Epithelial cell of alveolus of lung (primary cell): ENCODE data around the gene TNS4. TPM values are rescaled to one million over a fixed set of nuclear protein-coding genes. Genes with fewer than 3 reads are reported as not detected.

Experiments
- total RNA-seq: library from RNA; depleted of rRNA; stranded (reverse); fragments of >200 nt; gene quantifications from 2 replicates; pipeline ENCODE4 v1.2.1, GENCODE V29; 2015

Gene TNS4
- total RNA-seq, result 1.7 and 7.9 TPM in 2 replicates

GRCh38 chr17:40501499-40501911 is at the start of gene TNS4:
TSS of gene TNS4 (minus strand) at chr17:40501623. CDS start at chr17:40496425, 5,198 bp downstream.

GRCh38 chr17:40443196-40443987 is 58.0 kb downstream of the TNS4 start, which contains the start of gene IGFBP4:
TSS of gene IGFBP4 (plus strand) at chr17:40443450. CDS start at chr17:40443736, 286 bp downstream.

Other genes starting within 250 kb of the TNS4 start
- gene CDC6, start 213.7 kb downstream of the TNS4 start, total RNA-seq, result 6.2 and 26.8 TPM in 2 replicates
- gene RARA, start 192.4 kb downstream of the TNS4 start, total RNA-seq, result 22.0 and 38.6 TPM in 2 replicates
- 3.4 and 3.7 TPM in 2 replicates for gene GJD3, start 136.9 kb downstream of the TNS4 start, total RNA-seq
- gene TOP2A, start 83.7 kb downstream of the TNS4 start, total RNA-seq, result 89.5 and 102 TPM in 2 replicates
- 126 and 1,753 TPM in 2 replicates for gene IGFBP4, start 58.2 kb downstream of the TNS4 start, total RNA-seq
- 0.72 TPM in 1 of 2 replicates, not detected in the other for gene CCR7, start 63.8 kb upstream of the TNS4 start, total RNA-seq
- gene SMARCE1, start 146.2 kb upstream of the TNS4 start, total RNA-seq, result 64.8 and 120 TPM in 2 replicates
- gene KRT222, start 163.6 kb upstream of the TNS4 start, total RNA-seq, result under 0.01 TPM in 1 of 2 replicates, not detected in the other
- not detected in 2 replicates for gene KRT24, start 202.1 kb upstream of the TNS4 start, total RNA-seq